Measurements from ENCODE around the gene SRXN1. TPM values are rescaled to one million over a fixed set of nuclear protein-coding genes. Genes with fewer than 3 reads are reported as not detected.

SRXN1 gene
- polyA plus RNA-seq, 1 experiment = 50.9 TPM

DNA sequence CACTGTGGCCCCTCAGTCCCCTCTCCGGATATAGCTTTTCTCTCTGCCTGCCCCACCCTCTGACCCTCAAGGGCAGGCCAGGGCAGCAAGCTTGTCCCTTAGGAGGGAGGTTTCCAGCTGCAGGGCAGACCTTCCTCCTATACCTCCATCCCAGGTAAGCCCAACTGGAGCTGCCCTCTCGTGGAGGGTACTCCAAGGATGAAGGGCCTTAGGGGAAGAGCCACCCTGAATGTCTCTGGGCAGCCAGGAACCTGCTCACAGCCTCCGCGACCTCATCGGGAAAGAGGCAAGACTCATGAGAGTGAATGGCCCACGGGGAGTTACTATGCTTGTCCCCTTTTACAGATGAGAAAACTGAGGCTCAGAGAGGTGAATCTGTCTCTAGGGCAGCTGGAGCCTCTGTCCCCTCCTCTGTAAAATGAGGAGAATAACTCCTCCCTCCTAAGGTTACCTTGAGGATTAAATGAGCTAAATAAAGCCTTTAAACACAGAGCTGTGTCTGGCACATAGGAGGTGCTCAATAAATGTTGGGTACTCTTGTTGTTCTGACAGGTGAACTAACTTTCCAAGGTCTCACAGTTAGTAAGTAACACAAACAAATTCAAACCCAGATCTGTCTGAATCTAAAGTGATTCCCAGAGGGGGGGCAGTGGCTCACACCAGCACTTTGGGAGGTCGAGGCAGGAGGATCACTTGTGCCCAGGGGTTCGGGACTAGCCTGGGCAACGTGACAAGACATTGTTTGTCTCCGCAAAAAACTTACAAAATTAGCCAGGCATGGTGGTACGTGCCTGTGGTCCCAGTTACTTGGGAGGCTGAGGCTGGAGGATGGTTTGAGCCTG, 12.1 kb downstream of the SRXN1 start:
- no peak for TF ChIP-seq CTCF (IDR thresholded peaks at IDR 0.05; ENCODE audit: insufficient read depth, low read depth, low read length)
- ChIA-PET CTCF (interaction anchor here (0.8 to 2.1 kb wide), 4 partner anchors 11 to 99 kb away, joined by 3 to 4 read pairs (median 4); no protein-coding TSS in a partner anchor), POLR2A (no interaction called here)
- H3K4me3 ChIP-seq (ENCODE audit: low read depth, low read length) = no peak overlapping the region
- 0 out of 2 replicates have a peak, but pooled peaks cover 4% of the 10 kb centered on the region for H3K27me3 ChIP-seq (ENCODE audit: control insufficient read depth, insufficient read depth, low read length)
- DNase-seq (ENCODE audit: low read depth) = no peak
- H3K36me3 ChIP-seq (ENCODE audit: control insufficient read depth, insufficient read depth, low read length) = no peaks in the 10 kb centered on the region; the same call in 1 of the 2 replicates

- no peak for DNase-seq (ENCODE audit: low read depth)
- H3K27me3 ChIP-seq (ENCODE audit: control insufficient read depth, insufficient read depth, low read length) = peaks cover 16% of the 10 kb centered on the region; the same call in 1 of the 2 replicates
- ChIA-PET POLR2A (no interaction called here), CTCF (interaction anchor here (1.5 kb wide), 1 partner anchor 9 kb away, joined by 6 read pairs; no protein-coding TSS in a partner anchor)
- TF ChIP-seq CTCF (IDR thresholded peaks at IDR 0.05; ENCODE audit: insufficient read depth, low read depth, low read length) = no peak
- H3K4me3 ChIP-seq (ENCODE audit: low read depth, low read length) = no peak overlapping the region
- no peaks in the 10 kb centered on the region for H3K36me3 ChIP-seq (ENCODE audit: control insufficient read depth, insufficient read depth, low read length)
Measured at GRCh38 chr20:638579-638978, 14.4 kb downstream of the SRXN1 start.

DNA sequence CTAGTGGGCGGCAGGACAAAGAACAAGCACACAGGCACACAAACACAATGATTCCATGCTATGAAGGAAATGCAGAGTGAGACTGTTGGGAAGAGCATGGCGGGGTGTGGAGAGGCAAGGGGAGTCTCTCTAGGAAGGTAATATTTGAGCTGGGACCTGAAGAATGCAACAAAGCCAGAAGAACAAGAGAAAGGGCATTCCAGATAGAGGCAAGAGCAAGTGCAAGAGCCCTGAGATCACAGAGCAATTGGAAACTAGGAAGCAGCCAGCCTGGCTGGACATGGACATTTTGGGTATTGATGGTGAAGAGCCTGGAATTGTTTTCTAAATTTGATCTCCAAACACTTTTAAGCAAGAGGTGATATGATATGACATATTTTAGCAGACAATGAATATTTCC, 15.4 kb downstream of the SRXN1 start:
- H3K4me3 ChIP-seq (ENCODE audit: low read depth, low read length) = no peak overlapping the region
- DNase-seq (ENCODE audit: low read depth) = no peak
- ChIA-PET CTCF (no interaction called here), POLR2A (no interaction called here)
- H3K36me3 ChIP-seq (ENCODE audit: control insufficient read depth, insufficient read depth, low read length) = no peaks in the 10 kb centered on the region
- TF ChIP-seq CTCF (IDR thresholded peaks at IDR 0.05; ENCODE audit: insufficient read depth, low read depth, low read length) = no peak
- peaks cover 16% of the 10 kb centered on the region; the same call in 1 of the 2 replicates for H3K27me3 ChIP-seq (ENCODE audit: control insufficient read depth, insufficient read depth, low read length)

- Histone ChIP-seq H3K36me3 (ENCODE audit: control insufficient read depth, insufficient read depth, low read length) (no peaks in the 10 kb centered on the region), H3K4me3 (ENCODE audit: low read depth, low read length) (no peak overlapping the region), H3K27me3 (ENCODE audit: control insufficient read depth, insufficient read depth, low read length) (peaks cover 16% of the 10 kb centered on the region; the same call in 1 of the 2 replicates)
- ChIA-PET CTCF (no interaction called here), POLR2A (no interaction called here)
- no peak for TF ChIP-seq CTCF (IDR thresholded peaks at IDR 0.05; ENCODE audit: insufficient read depth, low read depth, low read length)
- no peak for DNase-seq (ENCODE audit: low read depth)
Measured at GRCh38 chr20:635893-636338, 17.1 kb downstream of the SRXN1 start.

DNA sequence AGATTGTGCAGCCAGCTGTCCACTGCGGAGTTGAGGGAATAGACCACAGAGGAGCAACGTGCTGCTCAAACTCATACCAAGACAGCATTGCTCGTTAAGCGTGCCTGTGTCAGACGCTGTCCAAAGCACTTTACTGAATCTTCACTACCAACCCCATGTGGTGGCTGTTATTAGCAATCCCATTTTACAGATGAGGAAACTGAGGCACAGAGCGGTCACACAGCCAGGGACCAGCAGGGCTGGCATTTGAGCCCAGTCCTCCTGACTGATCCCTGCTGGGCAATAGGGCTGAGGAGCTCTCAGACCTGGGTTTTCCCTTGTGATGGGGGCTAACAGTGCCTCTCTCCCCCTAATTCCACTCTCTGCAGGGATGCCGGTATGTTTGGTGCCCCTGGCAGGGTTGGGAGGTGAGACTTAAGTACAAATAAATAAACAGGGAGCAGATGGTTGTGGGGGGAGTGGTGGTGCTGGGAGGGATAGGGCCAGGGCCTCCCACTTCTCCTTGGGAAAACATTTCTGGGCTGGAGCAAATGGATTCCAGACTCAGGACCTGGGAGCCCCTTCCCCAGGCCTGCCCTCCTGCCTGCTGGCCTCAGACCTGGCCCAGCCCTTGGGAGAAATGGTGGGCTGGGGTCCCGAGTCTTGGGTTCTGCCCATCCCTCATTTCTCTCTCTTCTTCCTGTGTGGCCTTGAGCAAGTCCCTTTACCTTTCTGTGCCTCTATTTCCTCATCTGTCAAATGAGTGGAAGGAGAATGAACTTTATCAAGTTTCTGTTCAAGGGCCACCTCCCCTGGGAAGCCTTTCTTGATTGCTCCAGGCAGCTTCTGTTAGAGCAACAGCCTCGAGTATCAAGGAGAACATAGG, 17.7 kb downstream of the SRXN1 start:
- ChIA-PET POLR2A (no interaction called here), CTCF (interaction anchor here (1.2 kb wide), 1 partner anchor 10 kb away, joined by 5 read pairs; no protein-coding TSS in a partner anchor)
- H3K4me3 ChIP-seq (ENCODE audit: low read depth, low read length) = no peak overlapping the region
- no peak for TF ChIP-seq CTCF (IDR thresholded peaks at IDR 0.05; ENCODE audit: insufficient read depth, low read depth, low read length)
- DNase-seq (ENCODE audit: low read depth) = no peak
- H3K27me3 ChIP-seq (ENCODE audit: control insufficient read depth, insufficient read depth, low read length) = peaks cover 16% of the 10 kb centered on the region; the same call in 1 of the 2 replicates
- no peaks in the 10 kb centered on the region for H3K36me3 ChIP-seq (ENCODE audit: control insufficient read depth, insufficient read depth, low read length)
